GM12865 (cell line): ENCODE results near the gene CABP4.

Experiments used
- DNase-seq: peaks from one replicate; pipeline ENCODE4 v3.0.0; 2010; ENCODE audit warnings: low read depth
- H3K4me3 ChIP-seq: 2 replicates; pipeline ENCODE4 v1.5.1; 2011; ENCODE audit warnings: mild to moderate bottlenecking, low read depth, low read length, control low read depth
- TF ChIP-seq, protein P1 (sequence below): IDR thresholded peaks from 2 replicates; pipeline ENCODE4 v1.5.1; 2011; ENCODE audit warnings: low read length, control low read depth, low read depth, inconsistent platforms; ENCODE audit not compliant: insufficient read depth; ENCODE audit errors: missing control alignments

CABP4 gene

DNA sequence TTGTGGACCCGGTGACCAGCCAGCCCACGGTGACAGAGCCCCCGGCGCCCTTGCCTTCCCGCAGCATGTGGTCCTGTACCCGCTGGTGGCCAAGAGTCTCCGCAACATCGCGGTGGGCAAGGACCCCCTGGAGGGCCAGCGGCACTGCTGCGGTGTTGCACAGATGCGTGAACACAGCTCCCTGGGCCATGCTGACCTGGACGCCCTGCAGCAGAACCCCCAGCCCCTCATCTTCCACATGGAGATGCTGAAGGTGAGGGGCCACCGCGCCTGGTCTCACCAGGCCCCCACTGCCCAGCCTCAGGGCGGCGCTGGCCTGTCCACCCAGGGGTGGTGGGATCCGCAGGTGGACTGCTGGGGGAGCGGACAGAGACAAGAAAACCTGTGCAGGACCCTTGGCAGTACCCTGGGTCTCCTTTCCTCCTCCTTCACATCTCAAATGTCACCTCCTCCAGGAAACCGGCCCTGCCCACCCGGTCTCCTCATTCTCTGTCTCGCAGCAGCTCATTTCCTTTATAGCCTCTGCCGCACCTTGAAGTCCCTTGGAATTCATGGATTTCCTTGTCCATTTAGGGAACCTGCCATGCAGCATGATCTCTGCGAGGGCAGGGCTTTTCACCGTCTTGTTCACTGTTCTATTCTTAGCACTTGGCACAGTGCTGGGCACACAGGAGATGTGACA, 34.2 kb downstream of the CABP4 start:
- TF ChIP-seq, protein P1, sequence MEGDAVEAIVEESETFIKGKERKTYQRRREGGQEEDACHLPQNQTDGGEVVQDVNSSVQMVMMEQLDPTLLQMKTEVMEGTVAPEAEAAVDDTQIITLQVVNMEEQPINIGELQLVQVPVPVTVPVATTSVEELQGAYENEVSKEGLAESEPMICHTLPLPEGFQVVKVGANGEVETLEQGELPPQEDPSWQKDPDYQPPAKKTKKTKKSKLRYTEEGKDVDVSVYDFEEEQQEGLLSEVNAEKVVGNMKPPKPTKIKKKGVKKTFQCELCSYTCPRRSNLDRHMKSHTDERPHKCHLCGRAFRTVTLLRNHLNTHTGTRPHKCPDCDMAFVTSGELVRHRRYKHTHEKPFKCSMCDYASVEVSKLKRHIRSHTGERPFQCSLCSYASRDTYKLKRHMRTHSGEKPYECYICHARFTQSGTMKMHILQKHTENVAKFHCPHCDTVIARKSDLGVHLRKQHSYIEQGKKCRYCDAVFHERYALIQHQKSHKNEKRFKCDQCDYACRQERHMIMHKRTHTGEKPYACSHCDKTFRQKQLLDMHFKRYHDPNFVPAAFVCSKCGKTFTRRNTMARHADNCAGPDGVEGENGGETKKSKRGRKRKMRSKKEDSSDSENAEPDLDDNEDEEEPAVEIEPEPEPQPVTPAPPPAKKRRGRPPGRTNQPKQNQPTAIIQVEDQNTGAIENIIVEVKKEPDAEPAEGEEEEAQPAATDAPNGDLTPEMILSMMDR, result no peak
- no peak overlapping the region for H3K4me3 ChIP-seq
- no peak for DNase-seq

GRCh38 chr11:67489885-67490726, 35.0 kb downstream of the CABP4 start:
- TF ChIP-seq, protein P1, result no peak
- no peak for DNase-seq
- no peak overlapping the region for H3K4me3 ChIP-seq

DNA sequence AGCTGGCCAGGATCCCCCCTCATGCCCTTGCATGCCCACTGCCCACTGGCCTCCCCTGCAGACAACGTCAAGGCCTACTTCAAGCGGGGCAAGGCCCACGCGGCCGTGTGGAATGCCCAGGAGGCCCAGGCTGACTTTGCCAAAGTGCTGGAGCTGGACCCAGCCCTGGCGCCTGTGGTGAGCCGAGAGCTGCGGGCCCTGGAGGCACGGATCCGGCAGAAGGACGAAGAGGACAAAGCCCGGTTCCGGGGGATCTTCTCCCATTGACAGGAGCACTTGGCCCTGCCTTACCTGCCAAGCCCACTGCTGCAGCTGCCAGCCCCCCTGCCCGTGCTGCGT, 35.5 kb downstream of the CABP4 start:
- TF ChIP-seq, protein P1, result no peak
- no peak overlapping the region for H3K4me3 ChIP-seq
- DNase-seq, result no peak

DNA sequence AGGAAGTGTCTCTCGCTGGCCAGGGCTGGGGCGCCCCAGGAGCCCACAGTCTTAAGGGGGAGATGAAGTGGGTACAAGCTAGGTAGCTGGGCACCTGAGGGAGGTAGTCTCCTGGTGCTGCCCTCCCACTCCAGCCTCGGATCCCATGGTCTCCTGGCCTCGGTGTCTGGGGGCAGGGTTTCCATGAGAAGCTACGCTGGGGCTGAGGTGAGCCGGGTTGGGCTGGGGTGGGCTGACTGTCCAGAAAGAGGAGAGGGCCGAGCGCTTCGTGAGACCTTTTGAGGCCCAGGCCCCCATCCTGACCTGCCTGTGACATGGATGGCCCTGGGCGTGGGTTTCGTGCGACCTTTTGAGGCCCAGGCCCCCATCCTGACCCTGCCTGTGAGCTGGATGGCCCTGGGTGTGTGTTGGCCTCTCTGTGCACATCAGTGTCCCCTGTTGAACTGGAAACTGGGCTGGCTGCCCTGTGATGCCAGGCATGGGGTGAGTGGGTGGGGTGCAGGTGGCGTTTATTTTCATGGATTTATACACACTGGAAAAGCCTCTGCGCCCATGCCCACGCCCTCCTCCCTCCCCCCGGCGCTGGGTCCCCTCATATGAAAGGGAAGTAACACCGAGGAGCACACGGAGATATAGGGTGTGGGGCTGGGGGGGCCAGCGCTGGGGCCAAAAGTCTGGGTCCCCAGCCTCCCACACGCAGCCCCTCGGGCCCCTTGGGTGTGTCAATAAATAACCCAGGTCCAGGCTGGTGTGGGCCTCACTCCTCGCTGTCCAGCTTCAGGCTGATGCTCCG, 36.3 kb downstream of the CABP4 start:
- TF ChIP-seq, protein P1, result no peak
- DNase-seq, result no peak
- no peak overlapping the region for H3K4me3 ChIP-seq

DNA sequence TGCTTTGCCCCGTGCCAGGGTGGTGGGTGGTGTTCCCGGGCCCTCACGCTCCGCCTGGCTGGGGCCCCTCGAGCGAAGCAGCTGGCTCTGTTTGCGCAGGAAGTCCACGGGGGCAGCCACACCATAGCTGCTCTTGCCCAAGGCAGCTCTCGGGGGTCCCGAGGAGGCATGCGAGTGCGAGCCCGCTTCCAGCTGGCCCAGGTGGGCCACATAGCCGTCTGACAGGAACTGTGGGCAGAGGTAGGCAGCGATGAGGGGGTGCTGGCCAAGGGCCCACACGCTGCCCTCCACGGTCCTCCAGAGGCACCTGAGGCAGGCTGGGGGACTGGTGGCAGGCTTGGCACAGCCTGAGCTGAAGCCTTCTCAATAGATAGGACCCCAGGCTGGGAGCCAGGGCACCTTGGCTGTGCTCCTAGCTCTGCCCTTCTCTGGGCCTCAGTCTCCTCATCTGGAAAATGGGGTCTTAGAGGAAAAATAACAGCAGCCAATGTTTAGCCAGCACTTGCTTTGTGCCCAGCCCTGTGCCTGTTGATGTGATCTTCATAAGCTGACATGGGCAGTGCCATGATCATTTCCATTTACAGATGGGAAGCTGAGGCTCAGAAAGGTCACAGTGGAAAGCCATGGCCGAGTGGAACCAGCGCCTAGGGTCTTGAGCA, 37.0 kb downstream of the CABP4 start:
- TF ChIP-seq, protein P1, result no peak
- H3K4me3 ChIP-seq, result no peak overlapping the region
- DNase-seq, result no peak

GRCh38 chr11:67492801-67493547, 37.8 kb downstream of the CABP4 start:
- no peak overlapping the region for H3K4me3 ChIP-seq
- TF ChIP-seq, protein P1, result no peak
- DNase-seq, result no peak
